ENCODE results near the gene TGIF2.
"Not testable (repeated sequence)": the region's sequence is repeated elsewhere in the genome, so short reads cannot be mapped to it uniquely, and the experiment has no call there.

GRCh38 chr20:36564078-36564725, 9.2 kb upstream of the TGIF2 start:
- TF ChIP-seq CTCF (IDR thresholded peaks at IDR 0.05; ENCODE audit: low read length); EZH2phosphoT487 (IDR thresholded peaks at IDR 0.05; ENCODE audit: low read length); EZH2 (optimal IDR thresholded peaks at IDR 0.05; ENCODE audit: low read depth, low read length): not testable (repeated sequence)

Data from MM.1S (cell line).